ENCODE data around the gene LSM4. TPM values are rescaled to one million over a fixed set of nuclear protein-coding genes. Genes with fewer than 3 reads are reported as not detected.
"Not testable (repeated sequence)": the region's sequence is repeated elsewhere in the genome, so short reads cannot be mapped to it uniquely, and the experiment has no call there.

LSM4 gene
- total RNA-seq = 99.8 TPM

DNA sequence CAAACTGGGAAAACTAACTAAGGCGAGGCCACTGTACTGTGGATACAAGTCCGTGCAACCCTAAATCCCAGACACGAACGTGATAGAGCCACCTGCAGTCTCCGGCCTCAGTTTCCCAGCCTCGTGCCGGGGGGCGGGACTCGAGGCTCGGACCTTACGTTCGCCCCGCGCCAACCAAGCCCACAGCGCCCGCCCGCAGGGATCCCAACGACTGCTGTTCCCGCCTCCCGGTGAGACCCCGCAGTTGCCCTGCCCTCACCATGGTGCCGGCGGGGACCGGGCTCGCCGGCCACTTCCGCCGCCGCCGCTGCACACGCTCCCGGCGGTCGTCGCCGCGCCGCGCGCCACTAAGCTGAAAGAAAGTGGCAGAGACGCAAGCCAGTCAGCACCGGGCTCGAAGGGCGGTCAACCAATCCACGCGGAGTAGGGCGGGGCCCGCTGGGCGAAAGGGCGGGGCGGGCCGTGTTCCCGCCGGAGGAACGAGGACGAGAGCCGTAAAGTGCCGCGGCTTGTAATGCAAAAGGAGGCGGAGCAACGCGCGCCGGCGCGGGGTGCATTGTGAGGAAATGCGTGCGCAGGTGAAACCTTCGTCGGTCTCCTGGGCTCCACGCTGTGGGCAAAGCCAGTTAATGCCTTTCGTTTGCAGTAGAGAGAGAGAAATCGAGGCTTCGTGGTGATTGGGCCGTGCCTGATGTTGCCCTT lies at the start of gene LSM4:
Gene LSM4 (minus strand): TSS at position 318 of the 702 bp plus-strand sequence. CDS start 56 bp downstream, at position 262.
- peak; percentile 99 for DNase-seq (ENCODE audit: low spot score)

DNA sequence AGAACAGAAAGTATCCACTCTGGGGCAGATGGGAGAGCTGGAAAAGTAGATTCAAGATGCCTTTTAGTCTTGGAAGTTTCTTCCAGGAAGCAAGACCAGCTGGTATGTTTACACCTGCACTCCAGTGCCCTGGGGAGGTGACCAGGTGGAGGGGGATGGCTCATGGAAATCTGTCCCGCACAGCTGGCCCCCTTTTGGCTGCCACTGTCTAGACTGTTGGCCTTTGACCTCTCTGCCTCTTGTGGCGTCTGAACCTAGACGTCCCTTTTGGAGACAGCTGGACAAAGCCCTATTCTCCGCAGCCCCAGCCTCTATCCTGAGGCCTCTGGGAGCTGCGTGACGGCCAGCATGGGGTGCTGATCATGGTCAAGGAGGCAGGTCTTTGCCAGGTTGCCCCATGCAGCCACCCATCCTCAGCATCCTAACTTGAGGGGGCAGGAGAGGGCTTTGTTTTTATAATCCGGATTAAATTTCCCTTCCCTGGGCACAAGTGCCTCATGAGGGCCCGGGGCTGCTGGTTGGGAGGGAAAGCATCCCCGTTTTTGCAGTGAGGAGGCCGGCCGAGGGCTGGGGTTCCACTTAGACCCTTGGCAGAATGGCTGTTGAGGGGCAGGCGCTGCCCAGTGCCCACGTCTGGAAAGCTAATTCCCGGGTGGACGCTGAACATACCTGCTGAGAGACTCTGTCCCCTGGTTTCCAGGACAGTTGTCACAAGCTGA lies 45.8 kb upstream of the LSM4 start:
- DNase-seq (ENCODE audit: low spot score) = no peak

GRCh38 chr19:18366021-18366435 lies 43.2 kb upstream of the LSM4 start:
- no peak for DNase-seq (ENCODE audit: low spot score)

GRCh38 chr19:18364826-18365528 lies 42.1 kb upstream of the LSM4 start:
- peak; percentile 96 for DNase-seq (ENCODE audit: low spot score)

GRCh38 chr19:18364277-18364825 lies 41.5 kb upstream of the LSM4 start:
- not testable (repeated sequence) for DNase-seq (ENCODE audit: low spot score)

- DNase-seq (ENCODE audit: low spot score) = no peak
Measured at GRCh38 chr19:18363787-18364186, 40.9 kb upstream of the LSM4 start.

GRCh38 chr19:18362934-18363542 lies 40.2 kb upstream of the LSM4 start:
- DNase-seq (ENCODE audit: low spot score) = no peak

DNA sequence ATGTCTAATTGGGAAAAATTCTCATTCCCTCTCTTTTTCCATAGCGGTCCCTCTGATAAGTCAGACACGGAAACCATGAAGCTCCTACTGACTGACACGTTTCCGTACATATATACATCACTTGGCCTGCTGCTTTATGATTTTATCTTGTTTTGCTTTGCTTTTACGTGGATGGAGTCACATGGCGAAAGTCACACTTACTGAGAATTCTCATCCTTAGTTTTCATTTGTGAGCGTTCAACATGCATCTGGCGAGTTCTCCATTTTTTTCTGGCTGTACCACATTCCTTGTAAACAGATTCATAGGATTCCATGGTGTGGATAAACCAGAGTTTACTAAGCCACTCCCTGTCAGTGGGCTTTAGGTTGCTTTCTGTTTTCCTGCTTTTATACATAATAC lies 38.8 kb upstream of the LSM4 start:
- no peak for DNase-seq (ENCODE audit: low spot score)

DNA sequence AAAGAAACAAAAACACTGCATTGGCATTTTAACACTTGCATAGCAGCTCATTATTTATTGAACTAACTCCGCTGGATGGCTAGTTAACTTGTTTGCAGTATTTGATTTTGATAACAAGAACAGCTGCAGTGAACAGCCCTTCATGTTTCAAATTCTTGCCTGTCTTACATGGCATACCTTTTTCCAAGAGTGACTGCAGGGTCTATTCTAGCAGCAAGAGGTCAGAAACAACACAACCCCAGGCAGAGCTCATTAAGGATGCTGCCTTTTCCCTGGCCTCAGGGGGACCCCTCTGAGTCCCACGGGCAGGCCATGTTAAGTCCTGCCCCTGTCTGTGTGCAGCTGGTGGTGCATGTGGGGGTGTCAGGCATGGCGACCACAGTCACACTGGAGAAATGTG lies 34.2 kb upstream of the LSM4 start:
- no peak for DNase-seq (ENCODE audit: low spot score)

GRCh38 chr19:18354743-18355142 lies 31.9 kb upstream of the LSM4 start:
- DNase-seq (ENCODE audit: low spot score) = not testable (repeated sequence)

GRCh38 chr19:18353378-18354005 lies 30.6 kb upstream of the LSM4 start:
- no peak for DNase-seq (ENCODE audit: low spot score)

- DNase-seq (ENCODE audit: low spot score) = no peak
Measured at GRCh38 chr19:18351544-18351943, 28.7 kb upstream of the LSM4 start.

- no peak for DNase-seq (ENCODE audit: low spot score)
Measured at GRCh38 chr19:18350490-18350889, 27.6 kb upstream of the LSM4 start.

GRCh38 chr19:18349524-18350128 lies 26.8 kb upstream of the LSM4 start:
- DNase-seq (ENCODE audit: low spot score) = peak; percentile 77

DNA sequence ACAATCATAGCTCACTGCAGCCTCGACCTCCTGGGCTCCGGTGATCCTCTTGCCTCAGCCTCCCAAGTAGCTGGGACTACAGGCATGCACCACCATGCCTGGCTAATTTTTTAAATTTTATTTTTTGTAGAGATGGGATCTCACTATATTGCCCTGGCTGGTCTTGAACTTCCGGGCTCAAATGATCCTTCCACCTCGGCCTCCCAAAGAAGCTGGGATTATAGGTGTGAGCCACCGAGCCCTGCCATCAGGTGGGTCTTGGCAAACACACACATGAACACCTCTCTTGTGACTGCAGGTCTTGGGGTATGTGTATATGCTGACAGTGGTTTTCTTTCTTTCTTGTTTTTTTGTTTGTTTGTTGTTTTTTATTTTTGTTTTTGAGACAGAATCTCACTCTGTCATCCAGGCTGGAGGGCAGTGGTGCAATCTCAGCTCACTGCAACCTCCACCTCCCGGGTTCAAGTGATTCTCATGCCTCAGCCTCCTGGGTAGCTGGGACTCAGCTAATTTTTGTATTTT lies 26.0 kb upstream of the LSM4 start:
- DNase-seq (ENCODE audit: low spot score) = not testable (repeated sequence)

GRCh38 chr19:18348171-18348570 lies 25.3 kb upstream of the LSM4 start:
- DNase-seq (ENCODE audit: low spot score) = no peak

DNA sequence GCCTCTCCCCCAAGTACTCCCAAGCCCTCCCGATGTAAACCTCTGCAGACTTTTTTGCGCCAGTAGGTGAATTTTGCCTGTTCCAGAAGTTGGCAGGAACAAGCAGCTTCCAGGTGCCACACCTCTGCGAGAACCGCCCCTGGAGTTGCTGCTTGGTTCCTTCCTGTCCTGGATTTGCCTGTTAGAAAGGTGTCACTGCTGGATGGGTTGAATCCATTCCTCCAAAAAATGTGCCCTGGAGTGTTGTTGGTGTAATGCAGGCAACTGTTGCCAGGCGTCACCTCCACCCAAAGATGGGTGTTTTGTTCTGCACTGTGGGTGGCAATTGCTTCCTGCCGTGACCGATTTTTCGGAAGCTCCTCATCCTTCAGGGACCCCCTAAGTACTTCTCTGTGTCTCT lies 23.2 kb upstream of the LSM4 start:
- no peak for DNase-seq (ENCODE audit: low spot score)

DNA sequence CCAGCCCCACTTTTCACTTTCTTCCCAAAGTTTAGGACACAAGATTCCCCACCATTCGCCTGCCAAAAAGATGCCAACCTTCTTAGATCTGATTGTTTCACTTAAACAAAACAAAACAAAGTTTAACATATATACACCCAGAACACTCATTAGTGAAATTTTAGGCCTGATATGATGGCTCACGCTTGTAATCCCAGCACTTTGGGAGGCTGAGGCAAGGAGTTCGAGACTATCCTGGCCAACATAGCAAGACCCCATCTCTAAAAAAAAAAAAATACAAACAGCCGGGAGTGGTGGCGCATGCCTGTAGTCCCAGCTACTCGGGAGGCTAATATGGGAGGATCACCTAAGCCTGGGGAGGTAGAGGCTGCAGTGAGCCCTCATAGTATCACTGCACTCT lies 22.4 kb upstream of the LSM4 start:
- no peak for DNase-seq (ENCODE audit: low spot score)

DNA sequence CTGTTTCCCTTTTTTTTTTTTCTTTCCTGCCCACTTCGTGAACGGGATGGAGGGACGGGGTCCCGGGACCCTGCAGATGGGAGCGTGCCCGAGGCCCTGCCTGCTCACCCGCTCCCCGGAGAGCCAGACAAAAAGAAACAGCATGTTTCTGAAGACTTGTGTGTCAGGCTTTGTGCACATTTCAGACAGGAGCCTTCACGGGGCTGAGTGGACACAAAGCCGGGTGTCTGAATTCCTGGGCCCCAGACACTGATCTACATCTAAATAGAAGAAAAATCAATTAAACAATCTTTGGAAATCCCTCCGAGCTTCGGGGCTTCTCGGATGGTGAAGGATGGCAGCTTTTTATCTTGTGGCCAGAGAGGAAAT lies 21.7 kb upstream of the LSM4 start:
- no peak for DNase-seq (ENCODE audit: low spot score)

GRCh38 chr19:18342090-18342632 lies 19.3 kb upstream of the LSM4 start:
- DNase-seq (ENCODE audit: low spot score) = no peak
